ENCODE measurements around the gene SCN4A.

GRCh38 chr17:63950940-63951907 is 21.5 kb downstream of the SCN4A start:
- no peak for TF ChIP-seq GATA2 (IDR thresholded peaks at IDR 0.05; ENCODE audit: low read depth, low read length)
- no peak for TF ChIP-seq GATA3 (IDR thresholded peaks at IDR 0.05; ENCODE audit: low read depth, low read length)

All from SH-SY5Y (cell line).